ENCODE data around the gene ITPR2. TPM values are rescaled to one million over a fixed set of nuclear protein-coding genes. Genes with fewer than 3 reads are reported as not detected.

The ITPR2 gene
- total and polyA plus RNA-seq, 4 donors, result 11.7 to 93.3 (median 35.4) TPM

DNA sequence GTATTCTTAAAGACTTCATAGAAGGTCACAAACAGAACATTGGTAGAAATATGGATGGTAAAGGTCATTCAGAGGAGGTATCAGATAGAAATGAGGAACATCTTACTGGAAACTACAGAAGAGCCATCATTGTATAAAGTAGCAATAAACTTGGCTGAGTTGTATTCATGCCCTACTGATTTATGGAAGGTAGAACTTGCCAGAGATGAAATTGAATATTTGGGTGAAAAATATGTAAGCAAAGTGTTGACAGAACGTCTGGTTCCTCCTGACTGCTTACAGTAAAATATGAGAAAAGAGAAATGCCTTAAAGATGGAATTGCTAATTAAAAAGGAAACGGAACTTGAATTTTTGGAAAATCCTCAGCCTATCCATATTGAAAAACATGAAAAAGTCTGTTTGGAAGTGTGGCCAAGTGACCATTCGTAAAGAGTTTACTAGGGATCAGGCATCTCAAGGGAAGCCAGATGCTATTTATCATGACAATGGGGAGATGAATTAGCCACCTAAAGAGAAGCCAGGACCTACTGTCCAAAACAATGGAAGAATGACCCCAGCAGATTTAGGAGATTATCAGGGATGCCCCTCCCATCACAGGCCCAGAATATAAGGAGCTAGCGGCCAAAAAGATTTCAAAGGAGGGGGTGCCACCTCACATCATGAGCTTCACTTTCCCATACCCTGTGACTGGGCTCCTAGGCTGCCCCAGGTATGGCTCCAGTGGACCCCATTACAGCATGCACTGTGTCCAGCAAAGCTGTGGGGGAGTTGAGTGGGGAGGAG lies 189.3 kb downstream of the ITPR2 start:
- no peak overlapping the region for H3K9ac ChIP-seq (ENCODE audit: low read depth in 1 of 2, low read length in 2 of 2)
- H3K4me1 ChIP-seq (ENCODE audit: control insufficient read depth in 4 of 4, insufficient read depth in 4 of 4, low read length in 3 of 4), result no peaks in the 10 kb centered on the region
- 92% methylated on average over 4 of the region's 4 CpGs for WGBS
- H3K36me3 ChIP-seq (ENCODE audit: control insufficient read depth in 4 of 4, insufficient read depth in 3 of 4, low read depth in 1 of 4, low read length in 3 of 4), result peaks cover 3 to 15% (median 11%) of the 10 kb centered on the region in 4 donors
- H3K27ac ChIP-seq (ENCODE audit: low read depth in 1 of 2, low read length in 2 of 2), result no peak overlapping the region
- DNase-seq (ENCODE audit: low spot score), result no peak
- H3K9me3 ChIP-seq (ENCODE audit: control insufficient read depth in 4 of 4, low read length in 3 of 4), result no peaks in the 10 kb centered on the region
- TF ChIP-seq FOXA1 (IDR thresholded peaks at IDR 0.05) (no peak), RAD21 (IDR thresholded peaks at IDR 0.05) (no peak), ATF3 (IDR thresholded peaks at IDR 0.05) (no peak), TAF1 (conservative IDR thresholded peaks at IDR 0.05) (no peak), JUND (IDR thresholded peaks at IDR 0.05) (no peak), HNF4A (conservative IDR thresholded peaks at IDR 0.05) (no peak), EGR1 (IDR thresholded peaks at IDR 0.05; ENCODE audit: low read depth in 2 of 2) (no peak), GABPA (IDR thresholded peaks at IDR 0.05 in 1 of 2, conservative IDR thresholded peaks at IDR 0.05 in 1 of 2) (no peak), FOXA2 (IDR thresholded peaks at IDR 0.05) (no peak), NR2F2 (IDR thresholded peaks at IDR 0.05) (no peak), HNF4G (IDR thresholded peaks at IDR 0.05) (no peak), REST (IDR thresholded peaks at IDR 0.05) (no peak), YY1 (IDR thresholded peaks at IDR 0.05) (no peak), RXRA (IDR thresholded peaks at IDR 0.05) (no peak), SP1 (IDR thresholded peaks at IDR 0.05) (no peak)
- TF ChIP-seq, protein P1, sequence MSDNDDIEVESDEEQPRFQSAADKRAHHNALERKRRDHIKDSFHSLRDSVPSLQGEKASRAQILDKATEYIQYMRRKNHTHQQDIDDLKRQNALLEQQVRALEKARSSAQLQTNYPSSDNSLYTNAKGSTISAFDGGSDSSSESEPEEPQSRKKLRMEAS (IDR thresholded peaks at IDR 0.05), result no peak
- TF ChIP-seq, protein P2, sequence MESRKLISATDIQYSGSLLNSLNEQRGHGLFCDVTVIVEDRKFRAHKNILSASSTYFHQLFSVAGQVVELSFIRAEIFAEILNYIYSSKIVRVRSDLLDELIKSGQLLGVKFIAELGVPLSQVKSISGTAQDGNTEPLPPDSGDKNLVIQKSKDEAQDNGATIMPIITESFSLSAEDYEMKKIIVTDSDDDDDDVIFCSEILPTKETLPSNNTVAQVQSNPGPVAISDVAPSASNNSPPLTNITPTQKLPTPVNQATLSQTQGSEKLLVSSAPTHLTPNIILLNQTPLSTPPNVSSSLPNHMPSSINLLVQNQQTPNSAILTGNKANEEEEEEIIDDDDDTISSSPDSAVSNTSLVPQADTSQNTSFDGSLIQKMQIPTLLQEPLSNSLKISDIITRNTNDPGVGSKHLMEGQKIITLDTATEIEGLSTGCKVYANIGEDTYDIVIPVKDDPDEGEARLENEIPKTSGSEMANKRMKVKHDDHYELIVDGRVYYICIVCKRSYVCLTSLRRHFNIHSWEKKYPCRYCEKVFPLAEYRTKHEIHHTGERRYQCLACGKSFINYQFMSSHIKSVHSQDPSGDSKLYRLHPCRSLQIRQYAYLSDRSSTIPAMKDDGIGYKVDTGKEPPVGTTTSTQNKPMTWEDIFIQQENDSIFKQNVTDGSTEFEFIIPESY (IDR thresholded peaks at IDR 0.05), result no peak
- TF ChIP-seq, protein P3, sequence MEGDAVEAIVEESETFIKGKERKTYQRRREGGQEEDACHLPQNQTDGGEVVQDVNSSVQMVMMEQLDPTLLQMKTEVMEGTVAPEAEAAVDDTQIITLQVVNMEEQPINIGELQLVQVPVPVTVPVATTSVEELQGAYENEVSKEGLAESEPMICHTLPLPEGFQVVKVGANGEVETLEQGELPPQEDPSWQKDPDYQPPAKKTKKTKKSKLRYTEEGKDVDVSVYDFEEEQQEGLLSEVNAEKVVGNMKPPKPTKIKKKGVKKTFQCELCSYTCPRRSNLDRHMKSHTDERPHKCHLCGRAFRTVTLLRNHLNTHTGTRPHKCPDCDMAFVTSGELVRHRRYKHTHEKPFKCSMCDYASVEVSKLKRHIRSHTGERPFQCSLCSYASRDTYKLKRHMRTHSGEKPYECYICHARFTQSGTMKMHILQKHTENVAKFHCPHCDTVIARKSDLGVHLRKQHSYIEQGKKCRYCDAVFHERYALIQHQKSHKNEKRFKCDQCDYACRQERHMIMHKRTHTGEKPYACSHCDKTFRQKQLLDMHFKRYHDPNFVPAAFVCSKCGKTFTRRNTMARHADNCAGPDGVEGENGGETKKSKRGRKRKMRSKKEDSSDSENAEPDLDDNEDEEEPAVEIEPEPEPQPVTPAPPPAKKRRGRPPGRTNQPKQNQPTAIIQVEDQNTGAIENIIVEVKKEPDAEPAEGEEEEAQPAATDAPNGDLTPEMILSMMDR (IDR thresholded peaks at IDR 0.05; ENCODE audit: low read depth, low read length, missing input control), result no peak
- H3K4me3 ChIP-seq (ENCODE audit: low read depth in 1 of 3, low read length in 3 of 3), result no peak overlapping the region
- no peaks in the 10 kb centered on the region for H3K27me3 ChIP-seq (ENCODE audit: control insufficient read depth in 4 of 4, insufficient read depth in 4 of 4, low read length in 3 of 4)
